Fibroblast of lung (primary cell): ENCODE data around the gene NHERF1. TPM values are rescaled to one million over a fixed set of nuclear protein-coding genes. Genes with fewer than 3 reads are reported as not detected.

Experiments used
- DNase-seq, 2 donors: peaks; one replicate each; pipeline versions ENCODE4 v3.0.0 to v3.0.0-alpha.2; 2010; ENCODE audit warnings: low read depth in 2 of 2
- H2AFZ ChIP-seq: 2 replicates; pipeline ENCODE4 v1.5.1; 2012; ENCODE audit warnings: low read length, control low read depth, inconsistent platforms
- H3K27ac ChIP-seq: 2 replicates; pipeline ENCODE4 v1.5.1; 2011; ENCODE audit warnings: low read length, control low read depth; ENCODE audit not compliant: insufficient read depth
- H3K27me3 ChIP-seq: 2 replicates; pipeline ENCODE4 v1.5.1; 2011; ENCODE audit warnings: mild to moderate bottlenecking, low read length; ENCODE audit not compliant: control insufficient read depth, insufficient read depth
- H3K36me3 ChIP-seq: 2 replicates; pipeline ENCODE4 v1.5.1; 2011; ENCODE audit warnings: low read length; ENCODE audit not compliant: control insufficient read depth, insufficient read depth
- H3K4me1 ChIP-seq: 2 replicates; pipeline ENCODE4 v1.5.1; 2011; ENCODE audit warnings: low read length; ENCODE audit not compliant: control insufficient read depth, insufficient read depth; ENCODE audit errors: extremely low read depth
- H3K4me2 ChIP-seq: 2 replicates; pipeline ENCODE4 v1.5.1; 2011; ENCODE audit warnings: low read length, control low read depth; ENCODE audit not compliant: insufficient read depth; ENCODE audit errors: extremely low read depth
- H3K4me3 ChIP-seq, 4 experiments: fragments of 200-600 bp in 1 of 4; sonication (generic) in 1 of 4; replicated peaks in 1 of 4; 2 replicates each; pipeline ENCODE4 v1.5.1; 2011 to 2016; ENCODE audit warnings: low read length in 4 of 4, low read depth in 3 of 4, mild to moderate bottlenecking in 3 of 4, control low read depth in 2 of 4, inconsistent platforms in 1 of 4, mixed read lengths in 1 of 4; ENCODE audit not compliant: insufficient read depth in 1 of 4; ENCODE audit errors: control extremely low read depth in 1 of 4
- H3K79me2 ChIP-seq: 2 replicates; pipeline ENCODE4 v1.5.1; 2012; ENCODE audit warnings: mild to moderate bottlenecking, low read length, inconsistent platforms; ENCODE audit not compliant: control insufficient read depth, insufficient read depth
- H3K9ac ChIP-seq: 2 replicates; pipeline ENCODE4 v1.5.1; 2011; ENCODE audit warnings: mild to moderate bottlenecking, low read length, control low read depth; ENCODE audit not compliant: insufficient read depth
- H3K9me3 ChIP-seq: 2 replicates; pipeline ENCODE4 v1.5.1; 2012; ENCODE audit warnings: low read depth, low read length; ENCODE audit not compliant: control insufficient read depth, insufficient read depth
- H4K20me1 ChIP-seq: 2 replicates; pipeline ENCODE4 v1.5.1; 2011; ENCODE audit warnings: low read length; ENCODE audit not compliant: control insufficient read depth, insufficient read depth; ENCODE audit errors: extremely low read depth
- EZH2 ChIP-seq: IDR thresholded peaks from 2 replicates; pipeline ENCODE4 v1.5.1; 2012; ENCODE audit warnings: low read length, control low read depth, mild to moderate bottlenecking; ENCODE audit errors: missing control alignments
- polyA plus RNA-seq, 2 donors: library from polyadenylated mRNA; depleted of rRNA in 1 of 2; stranded (reverse) in 1 of 2; unstranded in 1 of 2; fragments of >200 nt; gene quantifications; 2 replicates each; pipeline ENCODE4 v1.2.1, GENCODE V29; 2011 to 2012; ENCODE audit warnings: missing spikeins in 1 of 2
- total RNA-seq: library from RNA; depleted of rRNA; stranded (reverse); fragments of >200 nt; gene quantifications from 2 replicates; pipeline ENCODE4 v1.2.1, GENCODE V29; 2014
- TF ChIP-seq, protein P1 (sequence below), 2 donors: IDR thresholded peaks in 1 of 2; conservative IDR thresholded peaks in 1 of 2; 1 replicate in 1 of 2; 2 replicates in 1 of 2; pipeline ENCODE4 v1.5.1; 2011 to 2012; ENCODE audit warnings: low read length in 2 of 2, control low read depth in 1 of 2, inconsistent platforms in 1 of 2, low read depth in 1 of 2, mild to moderate bottlenecking in 1 of 2

The NHERF1 gene
- total and polyA plus RNA-seq, 2 donors (not counting 1 experiment from before 2014, with no cell fraction given), result 10.2 to 13.9 TPM

DNA sequence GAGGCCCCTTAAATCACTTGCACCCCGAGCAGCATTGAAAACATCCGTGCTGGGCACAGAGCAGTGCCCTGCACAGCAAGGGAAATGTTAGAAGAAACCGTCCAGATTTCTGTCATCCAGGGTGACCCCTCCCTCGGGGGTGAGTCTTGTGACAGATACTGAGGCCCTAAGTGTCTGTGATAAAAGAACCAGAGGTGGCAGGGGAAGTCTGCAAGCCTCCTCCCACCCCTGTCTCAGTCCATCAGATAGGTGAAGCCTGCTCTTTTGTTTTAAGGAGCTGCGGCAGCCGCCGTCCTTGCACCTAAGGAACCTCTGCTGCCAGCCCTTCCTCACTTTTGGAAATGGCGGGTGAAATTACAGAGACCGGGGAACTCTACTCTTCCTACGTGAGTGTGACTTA, 28.6 kb downstream of the NHERF1 start:
- Histone ChIP-seq H4K20me1 (no peaks in the 10 kb centered on the region), H2AFZ (no peak overlapping the region), H3K4me3 (peak overlapping the region; percentile 76 to 97 (median 93)), H3K4me1 (peaks cover 4% of the 10 kb centered on the region), H3K4me2 (peak overlapping the region; percentile 84), H3K79me2 (peaks cover 20% of the 10 kb centered on the region), H3K27me3 (no peaks in the 10 kb centered on the region), H3K36me3 (peaks cover 11% of the 10 kb centered on the region), H3K27ac (peak overlapping the region; percentile 42), H3K9ac (peak overlapping the region; percentile 35), H3K9me3 (no peaks in the 10 kb centered on the region)
- TF ChIP-seq EZH2, result no peak
- TF ChIP-seq, protein P1, sequence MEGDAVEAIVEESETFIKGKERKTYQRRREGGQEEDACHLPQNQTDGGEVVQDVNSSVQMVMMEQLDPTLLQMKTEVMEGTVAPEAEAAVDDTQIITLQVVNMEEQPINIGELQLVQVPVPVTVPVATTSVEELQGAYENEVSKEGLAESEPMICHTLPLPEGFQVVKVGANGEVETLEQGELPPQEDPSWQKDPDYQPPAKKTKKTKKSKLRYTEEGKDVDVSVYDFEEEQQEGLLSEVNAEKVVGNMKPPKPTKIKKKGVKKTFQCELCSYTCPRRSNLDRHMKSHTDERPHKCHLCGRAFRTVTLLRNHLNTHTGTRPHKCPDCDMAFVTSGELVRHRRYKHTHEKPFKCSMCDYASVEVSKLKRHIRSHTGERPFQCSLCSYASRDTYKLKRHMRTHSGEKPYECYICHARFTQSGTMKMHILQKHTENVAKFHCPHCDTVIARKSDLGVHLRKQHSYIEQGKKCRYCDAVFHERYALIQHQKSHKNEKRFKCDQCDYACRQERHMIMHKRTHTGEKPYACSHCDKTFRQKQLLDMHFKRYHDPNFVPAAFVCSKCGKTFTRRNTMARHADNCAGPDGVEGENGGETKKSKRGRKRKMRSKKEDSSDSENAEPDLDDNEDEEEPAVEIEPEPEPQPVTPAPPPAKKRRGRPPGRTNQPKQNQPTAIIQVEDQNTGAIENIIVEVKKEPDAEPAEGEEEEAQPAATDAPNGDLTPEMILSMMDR (conservative IDR thresholded peaks at IDR 0.05 in 1 of 2, IDR thresholded peaks at IDR 0.05 in 1 of 2; ENCODE audit: low read depth in 1 of 2, low read length in 2 of 2), result no peak
- DNase-seq, result no peak

DNA sequence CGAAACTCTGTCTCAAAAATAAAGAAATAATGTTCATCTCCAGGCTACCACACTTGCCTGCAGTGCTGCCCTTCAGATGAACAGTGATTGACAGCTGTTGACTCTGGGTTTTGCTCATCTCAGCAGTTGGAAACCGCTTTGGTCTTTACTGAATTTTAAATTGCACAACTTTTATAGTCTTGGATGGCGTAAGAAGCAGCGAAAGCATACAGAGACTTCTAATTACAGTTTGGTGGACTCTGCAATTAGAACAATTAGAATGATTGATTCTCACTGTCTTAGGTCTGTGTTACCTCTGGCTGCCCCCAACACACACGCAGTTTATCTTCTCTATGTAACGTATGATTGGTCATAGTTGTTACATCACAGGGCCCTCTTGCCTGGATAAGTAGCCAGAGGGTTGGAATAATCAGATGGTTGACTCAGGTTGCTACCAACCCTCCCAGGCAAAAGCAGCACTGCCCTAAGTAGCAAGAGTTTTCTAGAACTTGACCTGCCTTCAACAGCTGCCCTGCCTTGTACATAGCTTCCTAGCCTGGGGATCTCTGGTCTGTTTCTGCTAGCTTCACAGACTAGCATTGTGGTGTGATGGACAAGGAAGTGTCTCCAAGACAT, 29.6 kb downstream of the NHERF1 start:
- H3K36me3 ChIP-seq, result peaks cover 4% of the 10 kb centered on the region
- H3K9ac ChIP-seq, result no peak overlapping the region
- H4K20me1 ChIP-seq, result no peaks in the 10 kb centered on the region
- TF ChIP-seq EZH2, result no peak
- TF ChIP-seq, protein P1 (conservative IDR thresholded peaks at IDR 0.05 in 1 of 2, IDR thresholded peaks at IDR 0.05 in 1 of 2; ENCODE audit: low read depth in 1 of 2, low read length in 2 of 2), result no peak
- H3K4me1 ChIP-seq, result peaks cover 4% of the 10 kb centered on the region
- H3K9me3 ChIP-seq, result no peaks in the 10 kb centered on the region
- DNase-seq, result no peak
- peaks cover 20% of the 10 kb centered on the region for H3K79me2 ChIP-seq
- no peak overlapping the region for H2AFZ ChIP-seq
- no peak overlapping the region for H3K27ac ChIP-seq
- H3K4me2 ChIP-seq, result no peak overlapping the region
- H3K27me3 ChIP-seq, result no peaks in the 10 kb centered on the region
- no peak overlapping the region for H3K4me3 ChIP-seq

DNA sequence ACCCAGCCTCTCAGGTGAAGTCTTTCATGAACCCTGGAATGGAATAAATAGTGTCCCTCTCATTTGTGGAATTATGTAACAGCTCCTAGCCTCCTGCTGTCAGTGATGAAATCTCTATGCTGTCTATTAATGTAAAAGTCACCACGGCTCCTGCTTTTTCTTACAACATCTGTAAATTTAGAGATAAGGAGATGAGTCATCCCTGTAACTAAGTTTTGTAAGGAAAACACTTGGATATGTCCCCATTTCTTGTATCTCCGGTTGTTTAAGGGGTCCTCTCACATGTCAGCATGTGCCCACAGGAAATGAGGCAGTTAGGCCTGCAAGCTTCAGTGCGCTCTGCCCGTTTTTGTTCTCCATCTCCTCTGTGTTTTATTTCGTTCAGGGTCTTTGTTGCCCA, 30.5 kb downstream of the NHERF1 start:
- Histone ChIP-seq H4K20me1 (no peaks in the 10 kb centered on the region), H3K79me2 (peaks cover 20% of the 10 kb centered on the region)
- DNase-seq, result peak; percentile 40 to 50

More for the DNA sequence above, 30.5 kb downstream of the NHERF1 start:
- Histone ChIP-seq H3K9ac (no peak overlapping the region), H3K4me3 (no peak overlapping the region), H3K4me2 (no peak overlapping the region), H2AFZ (no peak overlapping the region), H3K4me1 (peaks cover 4% of the 10 kb centered on the region), H3K27me3 (no peaks in the 10 kb centered on the region), H3K36me3 (no peaks in the 10 kb centered on the region), H3K27ac (no peak overlapping the region), H3K9me3 (no peaks in the 10 kb centered on the region)
- no peak for TF ChIP-seq EZH2
- TF ChIP-seq, protein P1 (conservative IDR thresholded peaks at IDR 0.05 in 1 of 2, IDR thresholded peaks at IDR 0.05 in 1 of 2; ENCODE audit: low read depth in 1 of 2, low read length in 2 of 2), result no peak
